Stimulated activated CD4-positive, alpha-beta T cell treated with anti-CD3 and anti-CD28 coated beads, Interleukin-12 subunit alpha, Interleukin-12 subunit beta, amount 100 ng/mL, for 48 hours (primary cell): ENCODE measurements around the gene MRTFA.
"Not testable (repeated sequence)": the region's sequence is repeated elsewhere in the genome, so short reads cannot be mapped to it uniquely, and the experiment has no call there.

Experiments used
- DNase-seq, 3 donors: peaks; one replicate each; pipeline ENCODE4 v3.0.0-alpha.2; 2020; ENCODE audit warnings: low read depth in 2 of 3, low spot score in 1 of 3

MRTFA gene

DNA sequence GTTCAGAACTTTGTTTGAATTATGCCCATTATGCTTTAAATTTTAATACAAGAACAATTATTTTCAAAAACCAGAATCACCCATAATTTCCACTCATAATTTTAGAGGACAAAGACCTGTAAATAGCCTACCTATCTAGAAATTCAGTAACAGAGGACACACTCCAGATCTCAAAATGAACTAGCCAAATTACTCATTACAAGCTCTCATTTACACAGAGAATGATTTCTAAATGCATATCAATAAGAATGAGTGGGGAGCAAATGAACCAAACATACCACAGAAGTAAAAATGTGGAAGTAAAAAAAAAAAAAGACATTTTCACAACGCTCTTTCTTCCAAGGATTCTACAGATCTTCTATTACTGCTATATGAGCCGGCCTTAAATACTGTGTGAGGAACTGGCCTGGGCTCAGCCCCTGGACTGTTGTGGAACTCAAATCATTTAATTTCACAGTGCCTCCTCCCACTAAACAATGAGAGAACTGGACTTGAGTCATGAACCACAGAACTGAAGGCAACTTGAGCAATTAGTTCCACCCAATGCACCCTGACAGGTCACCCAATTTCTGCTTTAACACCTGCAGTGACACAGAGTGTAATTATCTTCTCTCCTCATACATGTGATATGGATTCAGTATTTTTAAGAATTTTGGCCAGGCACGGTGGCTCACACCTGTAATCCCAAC lies 8.0 kb downstream of the MRTFA start:
- no peak for DNase-seq

DNA sequence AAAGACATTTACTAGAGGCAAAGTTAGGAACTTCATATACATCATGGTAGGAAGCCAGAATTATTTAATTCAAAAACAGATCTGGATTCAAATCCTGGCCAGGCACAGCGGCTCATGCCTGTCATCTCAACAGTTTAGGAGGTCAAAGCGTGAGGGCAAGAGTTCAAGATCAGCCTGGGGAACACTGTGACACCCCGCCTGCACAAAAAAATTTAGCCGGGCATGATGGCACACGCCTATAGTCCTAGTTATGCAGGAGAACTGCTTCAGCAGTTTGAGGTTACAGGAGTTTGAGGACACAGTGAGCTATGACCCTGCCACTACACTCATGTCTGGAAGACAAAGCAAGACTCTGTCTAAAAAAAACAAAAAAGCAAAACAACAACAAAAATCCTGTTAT lies 8.9 kb downstream of the MRTFA start:
- DNase-seq, result no peak

DNA sequence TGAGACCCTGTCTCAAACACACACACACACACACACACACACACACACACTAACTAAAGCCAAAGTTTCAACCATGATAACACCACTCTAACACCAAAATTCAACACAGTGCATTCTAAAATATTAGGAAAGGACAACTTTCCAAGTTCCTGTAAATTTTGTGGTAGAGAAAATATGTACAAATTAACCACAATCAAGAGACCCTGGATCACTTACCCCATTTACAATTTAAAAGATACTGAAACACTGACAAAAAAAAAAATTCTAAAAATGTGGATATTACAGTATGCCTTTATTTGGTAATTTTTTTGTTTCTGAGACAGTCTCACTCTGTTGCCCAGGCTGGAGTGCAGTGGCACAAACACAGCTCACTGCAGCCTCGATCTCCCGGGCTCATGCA lies 9.7 kb downstream of the MRTFA start:
- DNase-seq, result no peak

DNA sequence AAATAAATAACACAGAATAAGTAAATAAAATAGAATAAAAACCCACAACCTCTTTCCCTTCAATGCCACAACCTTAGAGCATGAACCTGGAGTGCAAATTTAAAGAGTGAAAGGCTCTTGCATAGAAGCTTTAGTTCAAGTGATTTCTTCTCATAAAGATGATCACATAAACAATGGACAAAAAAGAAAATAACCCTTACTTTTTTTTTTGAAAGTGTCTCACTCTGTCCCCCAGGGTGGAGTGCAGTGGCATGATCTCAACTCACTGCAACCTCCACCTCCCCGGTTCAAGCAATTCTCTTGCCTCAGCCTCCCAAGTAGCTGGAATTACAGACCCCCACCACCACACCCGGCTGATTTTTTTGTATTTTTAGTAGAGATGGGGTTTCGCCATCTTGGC lies 10.7 kb downstream of the MRTFA start:
- not testable (repeated sequence) for DNase-seq

DNA sequence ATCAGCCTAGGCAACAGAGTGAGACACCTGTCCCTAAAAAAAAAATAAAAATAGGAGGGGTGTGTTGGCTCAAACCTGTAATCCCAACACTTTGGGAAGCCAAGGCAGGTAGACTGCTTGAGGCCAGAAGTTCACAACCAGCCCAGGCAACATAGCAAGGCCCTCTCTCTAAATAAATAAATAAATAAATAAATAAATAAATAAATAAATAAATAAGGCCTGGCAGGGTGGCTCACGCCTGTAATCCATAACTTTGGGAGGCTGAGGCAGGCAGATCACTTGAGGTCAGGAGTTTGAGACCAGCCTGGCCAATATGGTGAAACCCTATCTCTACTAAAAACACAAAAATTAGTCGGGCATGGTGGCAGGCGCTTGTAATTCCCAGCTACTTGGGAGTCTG lies 11.2 kb downstream of the MRTFA start:
- DNase-seq, result not testable (repeated sequence)

DNA sequence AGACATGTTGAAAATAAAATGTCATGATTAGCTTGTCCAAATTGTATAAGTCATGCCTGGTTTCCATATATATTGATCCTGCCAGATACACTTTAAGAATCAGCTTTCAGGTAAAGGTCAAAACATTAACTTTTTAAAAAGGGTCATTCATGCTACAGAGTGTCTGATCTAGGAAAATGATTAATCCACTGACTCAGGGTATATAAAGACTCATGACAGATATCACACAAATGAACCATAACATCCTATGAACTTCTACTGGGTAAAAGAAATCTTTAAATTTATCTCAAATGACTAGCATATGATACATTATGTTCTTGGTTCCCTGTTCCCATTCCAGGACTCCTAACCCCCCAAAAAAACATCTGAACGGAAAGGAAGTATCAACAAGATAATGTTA lies 11.7 kb downstream of the MRTFA start:
- DNase-seq, result no peak

DNA sequence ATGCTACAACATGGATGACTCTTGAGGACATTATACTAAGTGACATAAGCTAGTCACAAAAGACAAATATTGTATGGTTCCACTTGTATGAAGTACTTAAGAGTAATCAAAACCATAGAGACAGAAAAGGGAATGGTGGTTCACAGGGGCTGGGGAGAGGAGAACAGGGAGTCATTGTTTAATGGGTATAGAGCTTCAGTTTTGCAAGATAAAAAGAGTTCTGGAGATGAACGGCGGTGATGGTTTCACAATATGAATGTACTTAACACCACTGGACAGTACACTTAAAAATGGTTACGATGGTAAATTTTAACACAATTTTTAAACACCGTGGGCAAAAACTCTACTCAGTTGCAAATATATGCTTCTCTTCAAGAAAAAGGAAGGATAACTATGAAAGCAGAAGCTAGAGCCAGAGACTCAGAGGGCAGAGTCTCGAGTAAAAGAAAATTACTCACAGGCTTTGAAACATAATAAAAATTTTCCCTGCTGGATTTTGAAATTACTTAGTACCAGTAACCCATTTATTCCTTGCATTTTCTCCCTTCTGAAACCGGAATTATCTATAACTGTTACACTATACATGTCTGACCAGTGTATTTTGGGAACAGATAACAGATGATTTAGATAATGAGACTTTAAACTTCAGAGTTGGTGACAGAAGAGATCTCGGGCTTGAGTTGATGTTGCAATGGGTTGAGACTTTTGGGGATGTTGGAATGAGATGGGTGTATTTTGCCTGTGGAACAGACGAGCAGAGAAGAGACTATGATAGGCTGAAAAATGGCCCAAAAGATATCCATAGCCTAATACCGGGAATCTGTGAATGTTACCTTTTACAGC lies 15.0 kb downstream of the MRTFA start:
- no peak for DNase-seq

DNA sequence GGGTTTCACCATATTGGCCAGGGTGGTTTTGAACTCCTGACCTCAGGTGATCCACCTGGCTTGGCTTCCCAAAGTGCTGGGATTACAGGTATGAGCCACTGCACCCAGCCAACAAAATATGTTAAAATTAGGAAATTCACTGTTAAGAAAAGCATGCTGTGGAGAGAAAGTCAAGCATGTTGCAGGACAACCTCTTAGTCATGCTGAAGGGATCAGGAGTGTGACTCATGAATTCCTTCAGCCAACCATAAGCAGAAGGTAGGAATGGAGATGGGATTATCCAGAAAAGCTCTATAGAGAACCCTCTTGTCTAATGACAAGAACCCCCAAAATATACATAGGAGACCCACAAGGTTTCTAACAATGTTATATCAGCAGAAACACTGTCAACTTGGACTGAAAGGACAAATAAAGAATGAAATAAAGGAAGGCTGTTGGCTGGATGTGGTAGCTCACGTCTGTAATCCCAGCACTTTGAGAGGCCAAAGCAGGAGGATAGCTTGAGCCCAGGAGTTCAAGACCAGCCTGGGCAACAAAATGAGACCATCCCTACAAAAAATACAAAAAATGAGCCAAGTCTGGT lies 16.0 kb downstream of the MRTFA start:
- no peak for DNase-seq

DNA sequence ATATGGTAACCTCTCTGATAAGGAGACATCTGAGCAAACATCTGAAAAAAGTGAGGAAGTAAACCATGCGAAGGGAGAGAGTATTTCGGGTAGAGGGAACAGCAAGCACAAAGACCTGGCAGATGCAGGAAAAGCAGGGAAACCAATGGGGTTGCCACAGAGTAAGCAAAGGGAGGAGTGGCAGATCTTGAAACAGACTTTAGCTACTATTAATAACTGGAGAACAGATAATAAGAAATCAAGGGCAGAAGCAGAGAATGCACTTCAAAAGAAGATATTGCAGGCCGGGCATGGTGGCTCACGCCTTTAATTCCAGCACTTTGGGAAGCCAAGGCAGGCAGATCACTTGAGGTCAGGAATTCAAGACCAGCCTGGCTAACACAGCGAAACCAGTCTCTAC lies 18.1 kb downstream of the MRTFA start:
- no peak for DNase-seq

DNA sequence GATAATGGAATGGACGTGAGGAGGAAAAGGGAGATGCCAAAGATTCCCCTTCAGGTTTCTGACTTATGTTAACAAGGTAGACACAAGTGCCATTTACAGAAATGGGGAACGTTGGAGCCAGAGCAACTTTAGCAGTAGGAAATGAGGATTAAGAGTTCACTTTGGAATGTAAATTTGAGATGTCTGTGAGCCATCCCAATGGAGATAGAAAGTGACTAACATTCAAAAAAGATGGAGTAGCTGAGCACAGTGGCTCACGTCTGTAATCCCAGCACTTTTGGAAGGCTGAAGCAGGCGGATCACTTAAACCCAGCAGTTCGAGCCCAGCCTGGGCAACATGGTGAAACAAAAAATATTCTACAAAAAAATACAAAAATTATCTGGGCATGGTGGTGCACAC lies 19.9 kb downstream of the MRTFA start:
- no peak for DNase-seq

DNA sequence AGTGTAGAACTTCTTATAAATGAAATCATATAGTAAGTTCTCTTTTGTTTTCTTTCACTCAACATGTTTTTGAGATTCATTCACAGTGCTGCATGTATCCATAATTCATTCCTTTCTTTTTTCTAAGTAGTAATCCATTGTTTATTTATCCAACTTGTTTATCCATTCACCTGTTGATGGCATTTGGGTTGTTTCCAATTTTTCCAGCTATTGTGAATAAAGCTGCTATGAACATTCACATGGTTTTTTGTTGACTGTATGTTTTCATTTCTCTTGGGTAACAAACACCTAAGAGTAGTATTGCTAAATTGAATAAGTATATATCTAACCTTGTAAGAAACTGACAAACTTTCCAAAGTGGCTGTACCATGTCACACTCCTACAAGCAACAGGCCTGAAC lies 23.5 kb downstream of the MRTFA start:
- DNase-seq, result no peak

DNA sequence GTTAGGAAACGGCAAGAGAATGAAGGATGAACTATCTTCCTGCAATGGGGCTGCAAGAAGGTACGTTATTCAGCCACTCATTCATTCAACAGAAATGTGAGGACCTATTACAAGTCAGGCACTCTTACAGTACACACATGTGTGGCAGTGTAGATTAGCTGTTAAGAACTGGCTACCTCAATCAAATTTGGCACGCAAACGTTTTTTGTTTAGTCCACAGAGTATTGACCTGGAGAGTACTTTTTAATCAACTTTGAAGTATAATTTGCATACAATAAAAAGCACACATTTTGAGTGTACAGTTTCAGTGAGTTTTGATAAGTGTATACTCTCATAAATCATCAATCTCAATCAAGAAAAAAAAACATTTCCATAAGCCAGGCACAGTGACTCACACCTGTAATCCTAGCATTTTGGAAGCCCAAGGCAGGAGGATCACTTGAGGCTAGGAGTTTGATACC lies 24.2 kb downstream of the MRTFA start:
- no peak for DNase-seq

DNA sequence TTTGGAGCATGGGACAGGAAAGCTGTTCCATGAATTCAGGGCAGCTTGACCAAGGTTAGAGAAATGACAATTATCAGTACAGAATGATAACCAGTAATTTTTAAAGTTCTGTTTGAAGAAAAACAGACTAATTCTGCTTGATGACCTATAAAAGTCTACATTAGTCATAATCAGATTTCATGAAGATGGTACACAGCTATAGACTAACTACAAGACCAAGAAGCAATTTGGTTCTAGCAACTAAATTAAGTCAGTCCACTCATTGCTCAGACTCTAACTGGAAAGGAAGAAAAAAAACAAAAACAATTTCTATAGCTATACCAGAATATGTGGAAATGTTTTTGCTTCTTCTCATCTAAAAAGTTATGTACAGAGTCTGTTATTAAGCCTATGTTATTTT lies 24.9 kb downstream of the MRTFA start:
- DNase-seq, result no peak

DNA sequence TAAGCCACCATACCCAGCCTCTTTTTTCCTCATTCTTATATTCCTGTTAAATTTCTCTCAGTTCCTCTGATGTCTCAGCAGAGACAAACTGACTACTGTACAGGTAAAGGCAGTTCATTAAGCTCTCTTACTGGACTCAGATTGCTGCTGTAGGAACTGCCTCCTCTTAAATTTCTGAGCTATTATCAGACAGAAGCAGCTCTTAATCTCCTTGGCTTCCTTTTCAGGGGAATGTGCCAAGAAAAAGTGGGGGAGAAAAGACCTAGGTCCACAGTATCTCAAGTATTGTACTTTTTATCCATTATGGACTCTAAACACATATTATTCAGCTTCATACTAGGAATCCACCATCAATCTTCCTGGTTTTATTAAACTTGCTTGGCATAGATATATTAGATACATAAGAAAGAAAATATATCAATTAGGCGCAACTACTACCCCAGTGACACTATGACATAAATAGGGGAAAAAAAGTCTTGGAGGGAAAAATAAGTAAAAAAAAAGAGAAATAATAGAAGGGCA lies 26.1 kb downstream of the MRTFA start:
- DNase-seq, result no peak

DNA sequence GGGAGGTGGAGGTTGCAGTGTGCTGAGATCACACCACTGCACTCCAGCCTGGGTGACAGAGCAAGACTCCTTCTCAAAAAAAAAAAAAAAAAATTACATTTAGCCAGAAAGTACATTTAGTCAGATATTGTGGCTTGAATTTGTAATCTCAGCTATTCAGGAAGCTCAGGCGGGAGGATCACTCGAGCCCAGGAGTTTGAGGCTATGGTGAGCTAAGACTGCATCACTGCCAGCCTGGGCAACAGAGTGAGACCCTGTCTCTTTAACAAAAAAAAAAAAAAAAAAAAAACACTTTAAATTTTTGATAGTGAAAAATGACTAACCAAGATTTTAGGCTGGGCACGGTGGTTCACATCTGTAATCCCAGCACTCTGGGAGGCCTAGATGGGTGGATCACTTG lies 27.3 kb downstream of the MRTFA start:
- no peak for DNase-seq

DNA sequence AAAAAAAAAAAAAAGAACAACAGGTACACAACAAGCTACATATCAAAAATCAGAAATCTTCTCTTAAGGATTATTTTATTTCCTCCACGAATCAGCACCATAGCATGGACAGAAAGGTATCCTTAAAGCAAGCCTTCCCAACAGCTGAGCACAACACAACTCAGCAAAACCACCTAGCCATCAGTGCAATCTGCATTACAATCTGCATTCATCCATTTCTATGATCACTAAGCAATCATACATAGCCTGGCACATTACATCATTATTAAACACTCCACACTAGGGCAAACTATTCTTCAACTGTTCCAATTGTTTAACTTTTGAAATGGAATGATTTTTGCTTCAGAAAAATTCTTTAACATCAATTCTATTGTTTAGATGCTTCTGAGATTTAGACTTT lies 29.0 kb downstream of the MRTFA start:
- no peak for DNase-seq

DNA sequence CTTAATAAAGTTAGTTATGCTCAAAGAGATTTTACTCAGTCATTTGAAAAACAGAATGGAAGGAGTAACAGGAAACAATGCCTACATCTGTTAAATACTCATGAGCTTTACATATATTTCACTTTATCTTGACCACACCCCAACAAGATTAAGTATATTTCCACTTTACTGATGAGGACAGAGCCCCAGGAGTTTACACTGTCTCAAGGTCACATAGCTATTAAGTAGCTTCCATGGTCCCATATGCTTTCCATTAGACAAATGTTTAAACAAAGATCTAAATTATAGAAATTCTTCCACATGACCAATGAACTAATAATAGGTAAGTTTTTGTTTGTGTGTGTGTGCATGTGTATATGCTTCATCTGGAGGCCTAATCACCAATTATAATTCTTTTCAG lies 30.2 kb downstream of the MRTFA start:
- no peak for DNase-seq

DNA sequence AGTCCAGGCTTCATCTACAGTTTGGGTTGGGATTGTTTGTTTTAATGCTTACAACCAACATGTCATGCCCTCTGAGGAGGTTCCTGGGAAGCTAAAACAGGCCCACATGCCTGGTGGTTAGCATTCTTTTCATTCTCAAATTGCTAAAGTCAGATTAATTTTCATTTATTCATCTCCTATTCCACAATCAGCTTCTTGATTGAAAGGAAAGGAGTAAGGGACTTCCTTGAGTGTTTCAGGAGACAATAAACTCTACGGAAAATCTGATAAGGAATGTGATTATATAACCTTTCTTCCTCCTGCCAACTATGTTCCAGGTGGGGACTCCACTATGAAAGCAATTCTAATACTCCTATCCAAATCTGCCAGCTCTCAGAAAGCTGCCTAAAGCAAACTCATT lies 30.8 kb downstream of the MRTFA start:
- no peak for DNase-seq

DNA sequence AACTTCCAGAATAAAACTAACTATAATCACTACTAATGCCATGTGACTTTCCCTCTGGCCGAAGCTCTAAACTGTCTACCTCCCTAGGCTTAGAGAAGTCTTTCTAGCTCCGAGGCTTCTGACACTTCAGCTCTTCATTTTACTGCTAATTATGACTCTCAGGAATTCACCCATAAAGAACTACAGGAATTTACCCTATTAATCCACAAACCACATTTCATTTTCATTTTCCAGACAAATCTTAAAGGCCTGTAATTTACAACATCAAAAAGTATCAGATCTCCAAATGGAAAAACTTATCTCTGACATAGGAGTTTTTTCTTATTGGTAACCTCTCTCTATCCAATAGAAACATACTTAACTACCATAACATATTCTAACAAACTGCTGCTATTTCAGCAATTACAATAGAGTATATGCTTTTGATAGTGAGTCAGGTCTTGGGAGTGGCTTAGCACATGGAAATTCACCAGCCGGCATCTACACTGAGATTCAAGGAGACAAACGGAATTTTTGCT lies 33.4 kb downstream of the MRTFA start:
- no peak for DNase-seq

DNA sequence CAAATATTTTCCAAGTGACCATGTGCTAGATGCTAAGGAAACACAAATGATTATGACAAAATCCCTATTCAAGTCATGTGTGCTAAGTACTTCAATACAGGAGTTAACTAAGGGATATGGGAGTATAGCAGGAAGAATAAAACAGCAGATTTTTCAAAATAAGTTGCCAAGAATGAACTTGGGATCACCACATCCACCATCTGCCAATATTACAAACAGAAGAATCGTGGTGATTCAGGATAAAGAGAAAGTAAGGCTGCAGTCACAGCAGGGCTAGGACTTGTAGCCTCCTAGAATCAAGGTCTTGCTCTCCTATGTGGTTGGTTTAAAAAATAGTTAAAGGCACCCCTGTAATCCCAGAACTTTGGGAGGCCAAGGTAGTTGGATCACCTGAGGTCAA lies 34.3 kb downstream of the MRTFA start:
- DNase-seq, result no peak

DNA sequence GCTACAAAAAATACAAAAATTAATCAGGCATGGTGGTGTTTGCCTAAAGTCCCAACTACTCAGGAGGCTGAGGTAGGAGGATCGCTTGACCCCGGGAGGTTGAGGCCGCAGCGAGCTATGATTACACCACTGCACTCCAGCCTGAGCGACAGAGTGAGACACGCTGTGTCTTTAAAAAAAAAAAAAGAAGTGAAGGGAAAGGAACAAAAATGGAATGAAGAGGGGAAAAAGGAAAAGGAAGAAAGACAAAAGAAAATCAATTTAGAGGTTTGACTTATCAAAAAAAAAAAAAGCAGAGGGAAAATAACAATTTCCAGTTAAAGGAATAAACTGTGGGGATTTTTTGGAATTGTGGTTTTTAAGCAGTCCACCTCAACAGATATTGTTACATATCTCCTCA lies 36.8 kb downstream of the MRTFA start:
- DNase-seq, result no peak

DNA sequence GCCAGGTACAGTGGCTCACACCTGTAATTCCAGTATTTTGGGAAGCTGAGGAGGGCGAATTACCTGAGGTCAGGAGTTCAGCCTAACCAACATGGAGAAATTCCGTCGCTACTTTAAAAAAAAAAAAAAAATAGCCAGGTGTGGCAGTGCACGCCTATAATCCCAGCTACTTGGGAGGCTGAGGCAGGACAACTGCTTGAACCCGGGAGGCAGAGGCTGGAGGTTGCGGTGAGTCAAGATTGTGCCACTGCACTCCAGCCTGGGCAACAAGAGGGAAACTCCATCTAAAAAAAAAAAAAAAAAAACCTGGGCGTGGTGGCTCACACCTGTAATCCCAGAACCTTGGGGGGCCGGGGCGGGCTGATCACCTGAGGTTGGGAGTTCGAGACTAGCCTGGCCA lies 37.8 kb downstream of the MRTFA start:
- not testable (repeated sequence) for DNase-seq
